DMS79 treated with DMSO at 0.1 percent for 48 hours (cell line): ENCODE data around the gene AAR2.

ENCODE experiments used
- DNase-seq: peaks from one replicate; lab custom pipeline; 2025; lab: John Stamatoyannopoulos, UW

AAR2 gene, protein sequence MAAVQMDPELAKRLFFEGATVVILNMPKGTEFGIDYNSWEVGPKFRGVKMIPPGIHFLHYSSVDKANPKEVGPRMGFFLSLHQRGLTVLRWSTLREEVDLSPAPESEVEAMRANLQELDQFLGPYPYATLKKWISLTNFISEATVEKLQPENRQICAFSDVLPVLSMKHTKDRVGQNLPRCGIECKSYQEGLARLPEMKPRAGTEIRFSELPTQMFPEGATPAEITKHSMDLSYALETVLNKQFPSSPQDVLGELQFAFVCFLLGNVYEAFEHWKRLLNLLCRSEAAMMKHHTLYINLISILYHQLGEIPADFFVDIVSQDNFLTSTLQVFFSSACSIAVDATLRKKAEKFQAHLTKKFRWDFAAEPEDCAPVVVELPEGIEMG

DNA sequence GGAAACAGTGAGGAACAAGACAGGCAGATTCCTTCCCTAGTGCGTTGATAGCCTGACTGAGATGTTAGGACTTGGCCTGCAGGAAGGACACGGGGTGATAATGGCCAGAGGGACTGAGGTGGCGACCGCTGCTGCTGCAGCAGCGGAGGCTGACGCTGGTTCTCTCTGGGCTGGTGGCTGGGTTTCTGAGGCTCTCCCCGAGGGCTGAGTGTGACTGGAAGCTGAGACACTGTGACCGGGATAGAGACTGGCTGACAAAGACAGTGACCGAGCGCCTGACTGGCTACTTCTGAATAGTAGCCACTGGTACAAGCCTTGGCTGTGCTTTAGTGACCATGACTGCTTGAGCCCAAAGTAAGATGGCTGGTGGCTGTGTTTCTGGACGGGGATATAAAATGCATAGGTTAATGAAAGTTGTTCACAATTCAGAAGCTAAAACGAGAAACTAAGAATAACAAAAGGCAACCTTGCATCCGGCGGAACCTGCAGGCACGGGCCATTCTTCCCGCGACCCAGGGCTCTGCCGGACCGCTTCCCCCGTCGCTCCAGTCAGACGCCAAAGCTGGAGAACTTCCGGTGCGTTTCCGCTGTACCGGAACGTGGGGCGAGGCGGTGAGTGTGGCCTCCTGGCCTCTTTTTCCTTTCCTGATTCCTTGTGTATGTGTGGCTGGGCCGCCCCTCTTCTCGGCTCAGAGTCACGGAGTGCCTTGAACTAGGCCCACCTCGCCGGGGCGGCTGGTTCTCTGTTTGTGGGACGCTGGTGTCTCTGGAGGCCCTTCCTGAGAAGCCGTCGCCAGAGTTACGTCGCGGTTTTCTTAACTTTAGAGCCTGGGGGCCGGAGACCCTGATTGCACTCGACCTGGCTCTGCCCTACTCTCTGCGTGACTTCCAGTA, at the start of gene AAR2:
Gene AAR2, plus strand, starts transcription at position 587 of the 894 bp plus-strand sequence. CDS start 3,391 bp downstream, outside the sequence.
- DNase-seq, result peak; percentile 69

DNA sequence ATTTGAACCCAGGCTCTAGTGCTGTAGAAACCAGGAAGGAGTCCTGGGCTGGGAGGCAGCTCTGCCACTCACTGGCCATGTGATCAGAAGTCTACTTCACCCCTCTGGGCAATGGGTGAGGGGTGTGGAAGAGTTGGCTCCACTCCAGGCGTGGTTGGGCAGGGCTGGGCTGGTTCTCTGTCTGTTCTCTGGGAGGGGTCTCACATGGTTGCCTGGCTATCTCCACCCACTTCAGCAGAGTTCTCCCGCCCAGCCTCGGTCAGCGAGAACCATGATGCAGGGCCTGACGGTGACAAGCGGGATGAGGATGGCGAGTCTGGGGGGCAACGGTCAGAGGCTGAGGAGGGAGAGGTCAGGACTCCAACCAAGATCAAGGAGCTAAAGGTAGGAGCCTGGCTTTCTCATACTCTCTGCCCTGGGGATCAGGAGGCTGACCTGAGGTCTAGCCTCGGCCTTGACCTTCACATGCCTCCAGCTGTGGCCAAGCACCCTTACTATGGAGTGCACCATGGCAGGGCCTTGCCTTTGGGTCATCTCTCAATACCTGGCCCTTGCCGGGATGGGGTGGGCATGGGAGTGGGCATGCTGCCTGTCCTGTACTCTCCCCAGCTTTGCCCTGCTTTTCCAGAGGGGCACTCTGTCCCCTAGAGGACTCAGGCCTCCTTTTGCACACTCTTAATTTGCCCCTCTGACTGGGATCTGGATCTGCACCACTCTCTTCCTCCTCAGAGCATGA, 42.1 kb upstream of the AAR2 start:
- DNase-seq, result no peak

DNA sequence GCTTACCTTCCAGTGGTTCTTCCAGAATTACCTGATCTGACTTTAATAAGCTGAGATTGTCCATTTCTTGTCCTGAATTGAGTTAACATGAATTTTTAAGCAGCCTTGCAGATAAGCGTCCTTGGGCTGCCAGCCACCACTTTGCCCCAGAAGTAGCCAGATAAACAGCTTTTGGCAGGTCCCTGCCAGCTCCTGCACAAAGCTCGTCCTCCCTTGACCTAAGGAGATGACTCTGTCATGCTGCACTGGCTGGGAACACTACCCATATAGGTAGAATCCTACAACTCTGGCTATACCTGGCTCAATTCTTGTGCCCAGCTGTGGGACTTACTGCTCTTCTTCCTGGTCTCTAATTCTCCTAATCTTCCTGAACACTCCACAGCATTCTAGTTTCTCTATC, 39.6 kb upstream of the AAR2 start:
- no peak for DNase-seq

DNA sequence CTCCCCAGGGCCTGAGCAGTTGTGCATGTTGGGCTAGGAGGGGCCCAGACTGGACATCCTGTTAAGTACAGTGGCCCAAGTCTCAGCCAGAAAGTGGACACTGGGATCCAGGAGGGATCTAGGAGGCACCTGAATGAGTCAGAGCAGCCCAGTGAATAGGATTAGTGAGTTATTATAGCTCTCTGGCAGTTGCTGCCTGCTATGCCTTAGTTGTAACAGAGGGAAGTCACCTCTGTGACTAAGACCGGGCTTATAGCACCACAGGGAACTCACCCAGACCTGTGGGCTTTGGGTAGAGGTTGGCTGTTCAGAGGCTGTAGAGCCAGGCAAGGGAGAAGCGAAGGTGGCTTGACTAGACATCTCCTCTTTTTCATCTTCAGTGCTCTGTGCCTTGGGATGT, 39.0 kb upstream of the AAR2 start:
- no peak for DNase-seq

DNA sequence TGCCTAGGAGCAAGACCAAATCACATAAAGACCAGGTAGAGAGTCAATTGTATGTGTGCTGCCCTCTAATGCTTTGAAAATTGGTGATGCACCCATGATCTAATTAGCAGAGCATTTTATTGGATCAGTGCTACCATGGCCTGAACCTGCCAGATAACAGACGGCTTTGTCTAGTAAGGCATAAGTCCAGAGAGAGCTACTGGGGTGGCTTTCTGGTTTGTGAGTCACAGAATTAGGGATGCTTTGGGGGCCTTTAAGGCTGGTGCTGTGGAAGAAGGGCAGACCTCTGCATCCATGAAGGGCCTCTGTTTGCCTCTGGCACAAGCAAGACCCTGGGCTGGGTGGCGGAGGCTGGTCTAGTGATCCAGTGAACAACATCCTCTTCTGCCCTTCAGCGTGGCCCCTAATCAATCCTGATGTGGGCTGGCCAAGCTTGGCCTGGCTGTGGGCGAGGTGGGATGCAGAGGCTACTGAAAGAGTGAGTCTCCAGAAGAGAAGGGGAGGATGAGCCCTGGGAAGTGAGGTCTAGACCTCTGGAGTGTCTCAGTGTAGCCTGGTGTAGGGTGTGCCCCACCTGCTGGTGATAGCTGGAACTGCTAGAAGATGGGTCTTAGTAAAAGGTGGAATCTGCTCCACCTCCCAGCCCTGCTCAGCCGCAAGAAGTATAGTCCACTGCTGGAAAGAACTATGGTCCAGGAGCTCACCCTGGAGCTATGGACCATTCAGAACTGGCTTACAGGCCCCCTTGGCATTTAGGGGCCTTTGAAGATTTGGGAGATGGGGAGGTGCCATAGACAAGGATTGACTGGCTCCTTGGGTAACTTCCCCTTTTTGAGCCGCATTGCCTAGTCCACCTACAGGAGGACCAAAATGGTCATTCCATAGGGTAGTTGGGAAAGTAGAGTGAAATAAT, 36.7 kb upstream of the AAR2 start:
- peak; percentile 43 for DNase-seq

DNA sequence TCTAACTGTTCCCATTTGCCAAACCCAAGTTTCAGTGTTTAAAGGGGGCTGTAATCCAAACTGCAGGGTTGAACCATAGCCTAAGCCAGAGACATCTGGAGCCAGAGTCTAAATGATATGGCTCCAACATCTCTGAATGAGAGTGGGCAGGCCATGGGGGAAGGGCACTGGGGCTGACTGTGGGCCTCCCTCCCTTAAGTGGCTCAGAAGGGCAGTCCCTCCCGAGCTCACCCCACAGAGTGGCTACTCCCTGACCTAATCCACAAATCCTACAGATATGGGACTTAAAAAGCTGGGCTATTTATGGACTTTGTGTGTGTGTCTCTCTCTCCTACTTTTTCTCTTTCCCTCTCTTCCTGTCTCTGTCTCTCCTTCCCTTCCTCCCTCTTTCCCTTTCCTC, 35.8 kb upstream of the AAR2 start:
- DNase-seq, result no peak

DNA sequence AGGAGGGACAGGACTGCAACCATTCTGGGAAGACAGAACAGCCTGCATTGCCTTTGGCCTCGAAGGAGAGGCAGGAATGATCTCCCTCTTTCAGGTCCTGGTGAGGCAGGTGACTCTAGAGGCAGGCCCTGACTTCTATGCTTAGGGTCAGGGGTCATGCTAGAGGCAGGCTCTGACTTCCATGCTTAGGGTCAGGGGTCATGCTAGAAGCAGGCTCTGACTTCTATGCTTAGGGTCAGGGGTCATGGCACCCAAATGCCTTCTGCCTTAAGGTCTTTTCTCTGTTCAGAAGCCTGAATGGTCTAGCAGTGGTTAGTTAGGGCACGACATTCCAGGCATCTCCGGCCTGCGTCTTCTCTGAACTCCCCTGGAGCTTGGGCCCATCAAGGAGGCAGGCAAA, 35.1 kb upstream of the AAR2 start:
- no peak for DNase-seq

DNA sequence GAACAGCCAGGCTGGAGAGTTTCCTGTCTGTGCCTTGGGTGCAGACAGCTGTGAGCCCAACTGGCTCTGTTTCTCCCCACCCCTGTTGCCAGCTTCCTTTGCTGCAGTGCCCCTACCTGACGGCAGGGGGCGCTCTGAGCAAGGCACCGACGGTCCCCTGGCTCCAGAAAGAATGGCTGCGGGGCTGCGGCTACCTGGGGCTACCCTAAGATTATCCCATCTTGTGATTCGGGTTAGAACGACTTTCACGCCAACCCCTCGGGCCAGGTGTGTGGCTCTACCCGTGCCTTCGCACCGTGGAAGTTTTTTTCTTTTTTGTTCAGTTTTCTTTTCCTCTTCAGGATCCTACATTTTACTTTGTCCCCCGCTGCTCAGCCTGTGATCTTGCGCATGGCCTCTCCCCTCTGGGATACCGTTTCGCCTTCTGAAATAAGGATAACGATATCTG, 33.4 kb upstream of the AAR2 start:
- peak; percentile 7 for DNase-seq

DNA sequence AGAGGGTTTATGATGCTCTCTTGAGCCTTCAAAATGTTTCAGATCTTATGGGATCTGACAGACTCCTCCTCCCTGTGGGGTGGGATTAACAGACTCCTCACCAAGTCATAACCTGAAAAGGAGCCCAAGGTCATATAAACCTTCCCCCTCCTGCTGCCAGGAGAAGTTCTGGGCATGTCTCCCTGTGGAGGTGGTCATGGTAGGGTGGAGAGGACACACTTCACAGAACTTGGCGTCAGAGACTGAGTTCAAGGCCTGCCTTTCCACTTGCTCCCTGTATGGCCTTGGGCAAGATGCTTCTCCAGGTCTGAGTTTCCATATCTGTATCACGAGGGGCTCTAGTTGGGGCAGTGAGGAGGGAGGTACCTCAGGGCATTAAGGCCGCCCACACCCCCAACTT, 32.4 kb upstream of the AAR2 start:
- no peak for DNase-seq

DNA sequence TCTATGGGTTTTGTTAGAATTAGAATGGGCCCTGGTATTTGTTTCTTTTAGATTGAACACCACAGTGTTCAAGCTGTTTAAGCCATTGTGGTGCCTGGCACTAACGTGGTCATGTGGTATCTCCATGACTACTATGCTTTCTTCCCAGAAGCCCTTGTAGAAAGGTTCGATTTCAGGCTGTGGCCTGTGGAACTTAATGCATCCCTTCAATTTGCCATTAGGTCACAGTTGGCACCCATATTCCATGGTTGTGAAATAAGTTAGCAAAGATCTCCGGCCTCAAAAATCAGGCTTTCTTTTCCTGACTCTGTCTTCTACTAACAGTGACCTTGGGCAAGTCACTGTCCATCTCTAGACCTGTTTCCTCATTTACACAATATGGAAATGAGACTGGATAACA, 31.3 kb upstream of the AAR2 start:
- no peak for DNase-seq

DNA sequence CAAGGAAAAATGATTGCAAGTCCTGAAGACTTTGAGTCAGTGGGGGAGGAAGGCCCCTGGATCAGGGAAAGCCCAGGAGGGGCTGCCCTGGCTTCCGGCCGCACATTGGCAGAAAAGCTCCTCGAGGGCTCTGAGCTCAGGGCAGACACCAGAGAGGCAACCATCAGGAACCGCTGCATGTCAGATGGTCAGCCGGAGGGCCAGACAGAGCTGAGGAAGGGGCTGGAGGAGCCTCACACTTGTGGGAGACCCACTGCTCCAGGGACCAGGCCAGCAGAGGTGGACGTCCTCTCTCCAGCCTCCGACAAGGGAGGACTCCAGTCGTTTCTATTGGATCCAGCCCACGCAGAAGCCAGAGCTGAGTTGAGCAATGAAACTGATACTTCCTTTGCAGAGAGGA, 30.2 kb upstream of the AAR2 start:
- no peak for DNase-seq

DNA sequence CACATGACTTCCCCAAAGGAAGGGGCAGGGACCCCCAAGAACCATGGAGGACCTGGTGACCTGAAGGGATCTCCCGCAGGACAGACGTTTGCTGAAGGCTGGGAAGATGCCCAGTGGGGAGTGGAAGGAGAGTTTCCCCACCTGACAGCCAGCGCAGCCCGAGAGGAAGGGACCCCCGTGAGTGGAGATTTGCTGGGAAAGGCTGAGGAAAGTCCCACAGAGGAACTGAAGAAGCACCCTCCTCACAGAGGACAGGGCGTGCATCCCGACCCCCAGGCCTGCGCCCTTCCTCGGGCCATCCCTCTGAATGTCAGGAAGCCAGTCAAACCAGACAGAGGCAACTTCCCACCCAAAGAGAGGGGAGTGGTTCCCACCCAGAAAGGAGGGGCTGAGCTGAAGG, 29.6 kb upstream of the AAR2 start:
- no peak for DNase-seq

DNA sequence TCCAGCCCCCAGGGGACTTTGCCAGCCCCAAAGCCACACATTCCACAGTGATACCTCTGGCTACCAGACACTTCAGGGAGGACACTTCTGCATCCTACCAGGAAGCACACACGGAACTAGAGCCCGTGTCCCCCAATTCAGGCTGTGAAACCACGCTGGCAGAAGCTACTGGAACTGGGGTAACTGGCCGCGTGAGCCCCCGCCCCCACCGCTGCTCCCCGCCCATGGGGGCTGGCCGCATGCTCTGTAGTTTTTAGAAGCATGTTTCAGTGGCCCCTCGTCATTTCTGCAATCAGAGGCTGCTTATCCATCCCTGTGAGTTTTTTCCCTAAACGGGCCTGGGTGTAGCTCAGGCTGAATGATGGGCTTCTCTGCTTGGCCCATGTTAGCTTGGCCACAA, 28.7 kb upstream of the AAR2 start:
- DNase-seq, result no peak

DNA sequence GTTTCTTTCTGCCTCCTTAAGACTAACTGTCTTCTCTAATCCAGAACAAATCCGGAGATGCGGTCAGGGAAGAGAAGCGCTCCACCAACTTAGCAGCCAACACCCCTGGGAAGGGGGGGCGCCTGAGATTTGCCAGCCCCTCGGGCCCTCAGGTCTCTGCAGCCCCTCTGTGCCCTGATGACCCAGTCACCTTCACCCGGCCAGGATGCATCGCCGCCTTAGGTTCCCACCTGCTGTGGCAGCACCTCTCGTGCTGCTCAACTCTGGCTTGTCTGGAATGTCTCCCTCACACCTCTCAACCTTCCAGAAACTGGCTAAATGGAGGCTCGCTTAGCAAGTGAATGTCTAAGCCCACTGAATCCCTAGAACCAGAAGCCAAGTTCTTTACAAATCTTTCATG, 28.0 kb upstream of the AAR2 start:
- DNase-seq, result no peak

DNA sequence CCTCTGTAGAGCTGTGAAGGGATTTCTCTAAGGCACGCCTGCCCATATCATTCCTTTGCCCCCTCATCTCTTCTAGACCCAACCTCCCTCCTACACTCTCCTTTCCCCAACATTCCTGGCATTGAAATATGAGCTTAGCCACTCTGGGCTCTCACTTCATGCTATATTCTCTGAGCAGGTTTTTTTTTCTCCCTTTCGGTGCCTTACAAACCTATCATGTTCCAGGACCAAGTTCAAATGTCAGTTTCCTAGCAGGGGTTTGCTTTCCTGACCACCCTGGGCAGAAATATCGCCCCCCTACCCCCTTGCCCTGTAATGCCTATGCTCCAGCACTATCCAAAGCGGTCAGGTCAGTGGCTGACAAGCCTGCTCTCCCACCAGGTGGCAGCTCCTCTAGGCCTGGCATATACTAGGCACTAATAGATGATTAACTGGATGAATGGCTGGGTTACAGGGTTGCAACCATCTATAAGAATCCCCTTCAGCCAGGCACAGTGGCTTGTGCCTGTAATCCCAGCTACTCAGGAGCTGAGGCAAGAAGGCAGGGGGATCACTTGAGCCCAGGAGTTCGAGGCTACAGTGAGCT, 25.7 kb upstream of the AAR2 start:
- DNase-seq, result no peak

DNA sequence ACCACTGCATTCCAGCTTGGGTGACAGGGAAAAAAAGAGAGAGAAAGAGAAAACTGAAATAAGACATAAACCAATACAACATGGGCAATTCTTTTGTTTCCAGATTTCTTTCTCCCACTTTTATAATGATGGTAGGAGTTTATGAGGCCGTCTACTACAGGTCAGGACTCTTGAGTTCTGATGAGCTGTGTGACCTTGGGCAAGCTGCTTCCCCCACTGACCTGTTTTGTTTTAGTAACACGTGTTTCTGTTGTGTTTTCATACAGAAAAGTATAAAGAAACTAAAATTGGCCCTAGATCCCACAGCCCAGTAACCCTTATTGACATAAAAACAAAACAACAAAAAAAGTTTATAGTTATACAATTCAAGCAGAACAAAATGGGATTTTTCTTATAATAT, 22.9 kb upstream of the AAR2 start:
- DNase-seq, result no peak

DNA sequence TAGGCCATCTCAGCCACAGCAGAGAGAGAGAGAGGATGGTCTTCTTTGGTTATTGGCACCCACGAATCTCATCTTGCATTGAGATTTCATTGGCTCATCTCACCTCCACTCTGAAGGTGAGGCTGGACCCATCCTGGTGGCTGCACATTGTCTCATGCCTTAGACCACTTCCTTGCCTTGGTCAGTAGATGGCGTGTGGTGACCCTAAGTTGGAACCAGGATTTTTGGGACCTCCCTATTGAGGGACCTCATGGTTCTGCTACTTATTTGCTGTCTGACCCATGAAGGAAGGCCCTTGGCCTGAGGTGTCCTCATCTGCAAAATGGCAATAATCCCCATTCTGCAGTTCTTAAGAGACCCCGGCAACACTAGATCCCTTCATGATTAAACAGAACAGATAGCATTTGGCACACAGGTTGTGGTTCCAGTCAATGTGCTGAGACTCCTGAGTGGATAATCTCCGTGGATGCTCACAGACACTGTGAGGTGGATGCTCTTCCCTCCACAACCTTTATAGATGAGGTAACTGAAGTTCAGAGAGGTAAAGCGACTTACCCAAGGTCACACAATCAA, 21.5 kb upstream of the AAR2 start:
- no peak for DNase-seq

DNA sequence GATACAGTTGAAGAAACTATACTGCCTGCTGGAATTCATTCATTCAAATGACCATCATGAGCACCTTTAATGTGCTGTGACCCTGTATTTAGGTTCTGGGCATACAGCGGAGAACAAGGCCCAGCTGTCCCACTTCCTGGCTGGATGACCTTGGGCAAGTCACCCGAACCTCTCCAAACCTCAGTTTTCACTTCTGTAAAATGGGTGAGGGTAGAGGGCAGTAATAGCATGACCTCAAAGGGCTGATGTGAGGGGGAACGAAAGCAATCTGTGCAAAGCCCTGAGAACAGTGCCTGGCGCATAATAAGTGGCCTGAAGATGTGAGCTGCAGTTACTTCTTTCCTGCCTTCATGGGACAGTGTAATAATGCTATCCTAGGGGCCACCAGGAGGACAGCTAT, 20.5 kb upstream of the AAR2 start:
- DNase-seq, result no peak

DNA sequence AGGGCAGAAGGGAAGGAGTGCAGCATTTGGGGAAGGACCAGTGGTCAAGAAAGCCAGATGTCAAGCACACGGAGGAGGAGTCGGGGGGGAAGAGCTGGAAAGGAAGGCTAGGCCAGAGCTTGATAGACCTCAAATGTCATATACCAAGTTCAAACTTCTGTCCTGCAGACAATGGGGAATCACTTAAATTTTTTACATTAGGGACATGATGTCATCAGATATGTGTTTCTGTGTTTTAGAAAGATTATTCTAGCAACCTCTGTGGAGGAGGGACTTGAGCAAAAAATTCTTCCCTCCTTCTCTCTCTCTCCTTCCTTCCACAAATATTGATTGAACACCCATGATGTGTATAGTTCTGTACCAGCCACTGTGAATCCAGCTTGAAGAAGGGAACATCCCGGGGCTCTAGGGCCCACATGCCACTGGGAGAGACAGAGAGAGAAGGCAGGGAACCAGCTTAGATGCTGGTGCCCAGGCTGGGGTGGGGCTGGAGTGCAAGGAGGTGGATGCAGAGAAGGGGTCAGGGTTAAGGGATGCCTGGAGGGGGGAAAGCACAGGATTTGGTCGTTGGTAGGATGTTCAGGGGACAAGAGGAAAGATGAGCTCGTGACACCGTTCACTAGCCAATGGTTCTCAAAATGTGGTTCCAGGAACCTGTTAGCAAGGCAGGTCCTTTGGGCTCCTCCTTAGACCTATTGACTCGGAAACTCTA, 19.8 kb upstream of the AAR2 start:
- no peak for DNase-seq

DNA sequence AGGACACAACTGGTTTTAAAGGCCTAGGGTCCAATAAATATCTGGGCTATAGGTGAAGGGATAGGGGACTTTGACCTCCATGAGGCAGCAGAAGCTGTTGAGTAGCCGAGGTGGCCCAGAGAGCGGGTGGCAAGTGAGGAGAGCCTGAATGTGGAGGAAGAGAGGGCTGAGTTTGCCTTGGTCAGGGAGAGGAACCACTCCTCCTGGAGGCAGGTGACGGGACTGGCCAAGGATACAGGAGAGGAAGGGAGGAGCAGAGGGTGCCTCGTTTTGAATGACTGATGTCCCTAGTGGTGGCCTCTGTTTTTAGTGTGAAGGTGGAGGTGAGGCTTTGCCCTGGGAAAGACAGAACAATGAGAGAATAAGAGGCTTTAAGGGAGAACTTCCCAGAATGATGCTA, 19.1 kb upstream of the AAR2 start:
- DNase-seq, result no peak
